ENCODE measurements around the gene CX3CR1.

The CX3CR1 gene

GRCh38 chr3:39296197-39297077 is 16.6 kb upstream of the CX3CR1 start:
- Histone ChIP-seq H3K4me2 (ENCODE audit: low read length) (no peak overlapping the region), H3K4me3 (ENCODE audit: low read length) (no peak overlapping the region), H3K27me3 (ENCODE audit: control insufficient read depth, low read length) (no peaks in the 10 kb centered on the region; the same call in 1 of the 2 replicates), H3F3A (ENCODE audit: control insufficient read depth, insufficient read depth) (no peaks in the 10 kb centered on the region), H3K79me2 (ENCODE audit: control insufficient read depth, low read length) (no peaks in the 10 kb centered on the region), H3K9me3 (ENCODE audit: control insufficient read depth, insufficient read depth, low read length) (peaks cover 18% of the 10 kb centered on the region; the same call in 1 of the 2 replicates), H3K4me1 (ENCODE audit: control insufficient read depth, low read length) (no peaks in the 10 kb centered on the region), H4K20me1 (ENCODE audit: control insufficient read depth, insufficient read depth, low read depth, low read length) (no peaks in the 10 kb centered on the region), H3K27ac (ENCODE audit: low read depth, low read length) (no peak overlapping the region), H3K9me2 (replicated peaks; ENCODE audit: control insufficient read depth, low read length) (no peaks in the 10 kb centered on the region), H3K36me3 (ENCODE audit: control insufficient read depth, low read length) (no peaks in the 10 kb centered on the region)
- TF ChIP-seq EZH2phosphoT487 (IDR thresholded peaks at IDR 0.05; ENCODE audit: borderline replicate concordance, low read length) = no peak
- TF ChIP-seq CTCF (IDR thresholded peaks at IDR 0.05; ENCODE audit: low read depth, low read length, poor library complexity, severe bottlenecking) = no peak

GRCh38 chr3:39295184-39295775 is 15.4 kb upstream of the CX3CR1 start:
- Histone ChIP-seq H3K79me2 (ENCODE audit: control insufficient read depth, low read length) (no peaks in the 10 kb centered on the region), H3K4me2 (ENCODE audit: low read length) (no peak overlapping the region), H4K20me1 (ENCODE audit: control insufficient read depth, insufficient read depth, low read depth, low read length) (no peaks in the 10 kb centered on the region), H3K27ac (ENCODE audit: low read depth, low read length) (no peak overlapping the region), H3K9me2 (replicated peaks; ENCODE audit: control insufficient read depth, low read length) (no peaks in the 10 kb centered on the region), H3K36me3 (ENCODE audit: control insufficient read depth, low read length) (no peaks in the 10 kb centered on the region), H3K4me3 (ENCODE audit: low read length) (no peak overlapping the region), H3K27me3 (ENCODE audit: control insufficient read depth, low read length) (no peaks in the 10 kb centered on the region), H3F3A (ENCODE audit: control insufficient read depth, insufficient read depth) (no peaks in the 10 kb centered on the region), H3K9me3 (ENCODE audit: control insufficient read depth, insufficient read depth, low read length) (peaks cover 18% of the 10 kb centered on the region; the same call in 1 of the 2 replicates), H3K4me1 (ENCODE audit: control insufficient read depth, low read length) (no peaks in the 10 kb centered on the region)
- TF ChIP-seq EZH2phosphoT487 (IDR thresholded peaks at IDR 0.05; ENCODE audit: borderline replicate concordance, low read length) = no peak
- no peak for TF ChIP-seq CTCF (IDR thresholded peaks at IDR 0.05; ENCODE audit: low read depth, low read length, poor library complexity, severe bottlenecking)

GRCh38 chr3:39294446-39295183 is 14.8 kb upstream of the CX3CR1 start:
- no peaks in the 10 kb centered on the region for H3K4me1 ChIP-seq (ENCODE audit: control insufficient read depth, low read length)
- H3K4me2 ChIP-seq (ENCODE audit: low read length) = no peak overlapping the region

More at GRCh38 chr3:39294446-39295183, 14.8 kb upstream of the CX3CR1 start:
- Histone ChIP-seq H3K9me3 (ENCODE audit: control insufficient read depth, insufficient read depth, low read length) (peaks cover 13% of the 10 kb centered on the region; the same call in 1 of the 2 replicates), H3K9me2 (replicated peaks; ENCODE audit: control insufficient read depth, low read length) (no peaks in the 10 kb centered on the region), H3K27me3 (ENCODE audit: control insufficient read depth, low read length) (no peaks in the 10 kb centered on the region), H3F3A (ENCODE audit: control insufficient read depth, insufficient read depth) (no peaks in the 10 kb centered on the region), H3K4me3 (ENCODE audit: low read length) (no peak overlapping the region), H3K27ac (ENCODE audit: low read depth, low read length) (no peak overlapping the region), H4K20me1 (ENCODE audit: control insufficient read depth, insufficient read depth, low read depth, low read length) (no peaks in the 10 kb centered on the region), H3K79me2 (ENCODE audit: control insufficient read depth, low read length) (no peaks in the 10 kb centered on the region), H3K36me3 (ENCODE audit: control insufficient read depth, low read length) (no peaks in the 10 kb centered on the region)
- TF ChIP-seq CTCF (IDR thresholded peaks at IDR 0.05; ENCODE audit: low read depth, low read length, poor library complexity, severe bottlenecking) (no peak), EZH2phosphoT487 (IDR thresholded peaks at IDR 0.05; ENCODE audit: borderline replicate concordance, low read length) (no peak)
